T47D (cell line): ENCODE data around the gene TXNDC17.

Experiments
- DNase-seq, 2 experiments: peaks; one replicate each; pipeline versions ENCODE4 v3.0.0 to v3.0.0-alpha.2; 2011 to 2012; ENCODE audit warnings: low read depth in 1 of 2, low spot score in 1 of 2
- JUND ChIP-seq: IDR thresholded peaks from 2 replicates; pipeline ENCODE4 v1.6.1; 2012; ENCODE audit warnings: low read depth
- in situ Hi-C: cut with HindIII; loops from 2 replicates; pipeline ENCODE4 v1.10.0; 2016; ENCODE audit warnings: low sequenced_read_pairs, low pct_unique_long_range_greater_than_20kb

TXNDC17 gene

GRCh38 chr17:6610011-6610410, 30.8 kb upstream of the TXNDC17 start:
- in situ Hi-C loops = no loop called here
- no peak for TF ChIP-seq JUND
- DNase-seq = no peak

- in situ Hi-C loops = no loop called here
- no peak for TF ChIP-seq JUND
- no peak for DNase-seq
These were observed 29.6 kb upstream of the TXNDC17 start for GRCh38 chr17:6611231-6611630.

- no peak for TF ChIP-seq JUND
- in situ Hi-C loops = no loop called here
- no peak for DNase-seq
These were observed 16.9 kb upstream of the TXNDC17 start for GRCh38 chr17:6623941-6624340.

GRCh38 chr17:6626616-6627015, 14.2 kb upstream of the TXNDC17 start:
- TF ChIP-seq JUND = no peak
- no peak for DNase-seq
- in situ Hi-C loops = no loop called here

GRCh38 chr17:6627019-6627418, 13.8 kb upstream of the TXNDC17 start:
- TF ChIP-seq JUND = no peak
- in situ Hi-C loops = no loop called here
- no peak for DNase-seq

- in situ Hi-C loops = no loop called here
- no peak for TF ChIP-seq JUND
- no peak for DNase-seq
These were observed 10.5 kb upstream of the TXNDC17 start for GRCh38 chr17:6630390-6630789.

GRCh38 chr17:6632530-6632929, 8.3 kb upstream of the TXNDC17 start:
- in situ Hi-C loops = no loop called here
- no peak for TF ChIP-seq JUND
- DNase-seq = no peak

- in situ Hi-C loops = no loop called here
- TF ChIP-seq JUND = no peak
- no peak for DNase-seq
These were observed 7.6 kb upstream of the TXNDC17 start for GRCh38 chr17:6633263-6633662.

GRCh38 chr17:6636105-6636504, 4.8 kb upstream of the TXNDC17 start:
- in situ Hi-C loops = no loop called here
- no peak for DNase-seq
- TF ChIP-seq JUND = no peak

- in situ Hi-C loops = no loop called here
- no peak for TF ChIP-seq JUND
These were observed 4.0 kb upstream of the TXNDC17 start for GRCh38 chr17:6636616-6637457.

GRCh38 chr17:6637458-6637840, 3.4 kb upstream of the TXNDC17 start:
- TF ChIP-seq JUND = no peak
- no peak for DNase-seq
- in situ Hi-C loops = no loop called here

More at GRCh38 chr17:6636616-6637457, 4.0 kb upstream of the TXNDC17 start:
- no peak for DNase-seq

- DNase-seq = no peak
- no peak for TF ChIP-seq JUND
- in situ Hi-C loops = no loop called here
These were observed 2.6 kb upstream of the TXNDC17 start for GRCh38 chr17:6638046-6638908.

- DNase-seq = no peak
- no peak for TF ChIP-seq JUND
- in situ Hi-C loops = no loop called here
These were observed 1.8 kb upstream of the TXNDC17 start for GRCh38 chr17:6639014-6639585.
